Measurements from ENCODE around the gene RNASE8. TPM values are rescaled to one million over a fixed set of nuclear protein-coding genes. Genes with fewer than 3 reads are reported as not detected.

RNASE8 gene
- total RNA-seq, 1 donor from 2014 or later: not detected

DNA sequence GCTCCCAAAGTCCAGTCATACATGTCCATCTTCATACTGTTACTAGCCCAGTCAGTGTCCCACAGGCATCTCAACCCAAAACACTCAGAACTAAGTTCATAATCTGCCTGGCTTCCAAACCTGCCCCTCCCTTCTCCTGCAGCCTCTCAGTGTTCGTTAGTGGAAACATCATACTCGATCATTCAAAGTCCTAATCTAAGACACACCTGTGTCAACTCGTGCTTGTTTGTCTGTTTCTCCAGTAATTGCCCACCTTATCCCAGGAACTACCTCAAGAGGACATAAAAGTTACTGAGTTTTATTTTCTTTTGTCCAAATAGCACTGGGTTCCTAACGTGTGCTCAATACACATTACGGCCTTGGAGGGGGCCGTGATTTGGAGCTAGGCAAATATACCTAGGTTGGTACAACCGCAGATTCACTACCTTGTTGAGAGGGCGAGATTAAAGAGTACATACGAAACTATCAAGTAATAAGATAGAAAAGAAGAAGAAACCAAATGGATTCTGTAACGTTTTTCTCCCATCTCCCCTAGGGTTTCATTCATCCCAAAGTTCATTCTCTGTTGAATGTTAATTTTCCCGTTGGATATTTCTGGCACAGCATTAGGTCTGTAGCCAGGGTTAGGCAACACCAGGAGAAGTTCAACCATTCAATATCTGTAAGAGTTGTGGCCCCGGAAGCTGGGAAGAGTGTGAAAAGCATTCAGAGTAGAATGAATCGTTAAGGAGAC lies 3.2 kb downstream of the RNASE8 start:
- Histone ChIP-seq H3K4me1 (ENCODE audit: control insufficient read depth in 3 of 3, insufficient read depth in 3 of 3, low read length in 3 of 3) (peaks cover 0 to 5% (median 0%) of the 10 kb centered on the region in 3 donors), H3K27ac (ENCODE audit: low read depth, low read length) (no peak overlapping the region), H3K36me3 (ENCODE audit: control insufficient read depth in 3 of 3, insufficient read depth in 3 of 3, low read length in 3 of 3) (no peaks in the 10 kb centered on the region), H3K9me3 (ENCODE audit: control insufficient read depth in 3 of 3, low read length in 3 of 3) (no peaks in the 10 kb centered on the region), H3K27me3 (ENCODE audit: control insufficient read depth in 3 of 3, insufficient read depth in 3 of 3, low read length in 3 of 3) (no peaks in the 10 kb centered on the region), H3K9ac (ENCODE audit: low read depth in 1 of 3, low read length in 3 of 3) (no peak overlapping the region), H3K4me3 (ENCODE audit: low read length in 3 of 3) (no peak overlapping the region)

DNA sequence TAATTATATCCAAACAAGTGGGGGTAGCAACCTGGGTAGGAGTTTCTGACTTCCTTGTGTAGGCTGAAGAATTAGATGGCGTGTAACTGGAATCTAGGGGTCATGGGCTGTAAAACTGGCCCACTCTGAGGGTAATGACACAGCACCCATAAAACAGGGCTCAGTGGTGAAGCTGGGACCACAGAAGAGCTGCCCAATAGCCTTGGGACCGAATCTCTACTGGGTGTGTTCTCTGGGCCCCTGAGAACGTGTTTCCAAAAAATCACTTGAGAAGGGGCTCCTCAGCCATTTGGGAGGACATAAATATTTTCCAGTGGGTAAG lies 3.7 kb downstream of the RNASE8 start:
- Histone ChIP-seq H3K9me3 (ENCODE audit: control insufficient read depth in 3 of 3, low read length in 3 of 3) (no peaks in the 10 kb centered on the region), H3K4me1 (ENCODE audit: control insufficient read depth in 3 of 3, insufficient read depth in 3 of 3, low read length in 3 of 3) (peaks cover 0 to 5% (median 0%) of the 10 kb centered on the region in 3 donors), H3K36me3 (ENCODE audit: control insufficient read depth in 3 of 3, insufficient read depth in 3 of 3, low read length in 3 of 3) (no peaks in the 10 kb centered on the region), H3K27me3 (ENCODE audit: control insufficient read depth in 3 of 3, insufficient read depth in 3 of 3, low read length in 3 of 3) (no peaks in the 10 kb centered on the region), H3K4me3 (ENCODE audit: low read length in 3 of 3) (no peak overlapping the region), H3K9ac (ENCODE audit: low read depth in 1 of 3, low read length in 3 of 3) (no peak overlapping the region), H3K27ac (ENCODE audit: low read depth, low read length) (no peak overlapping the region)

DNA sequence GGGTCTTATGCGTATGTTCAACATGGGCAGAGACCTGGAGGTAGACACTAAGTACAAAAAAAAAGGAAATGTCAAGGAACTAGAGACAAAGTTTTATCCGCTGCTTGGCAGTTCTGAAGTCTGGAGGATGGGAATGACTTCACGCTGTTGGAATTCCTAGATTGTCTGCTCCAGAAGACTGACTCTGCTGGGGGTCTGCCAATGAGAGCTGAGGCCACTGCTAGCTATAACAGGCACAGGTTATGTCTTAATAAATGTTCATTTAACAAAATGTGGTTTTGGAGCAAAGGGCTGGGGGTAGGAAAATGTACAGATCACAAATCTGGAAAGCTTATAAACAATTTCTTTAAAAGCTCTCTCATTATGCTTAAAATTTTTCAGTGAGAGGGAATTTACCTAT lies 5.9 kb downstream of the RNASE8 start:
- H3K9me3 ChIP-seq (ENCODE audit: control insufficient read depth in 3 of 3, low read length in 3 of 3): no peaks in the 10 kb centered on the region
- no peak overlapping the region for H3K9ac ChIP-seq (ENCODE audit: low read depth in 1 of 3, low read length in 3 of 3)
- H3K27me3 ChIP-seq (ENCODE audit: control insufficient read depth in 3 of 3, insufficient read depth in 3 of 3, low read length in 3 of 3): no peaks in the 10 kb centered on the region
- peaks cover under 1 to 7% (median 2%) of the 10 kb centered on the region in 3 donors for H3K4me1 ChIP-seq (ENCODE audit: control insufficient read depth in 3 of 3, insufficient read depth in 3 of 3, low read length in 3 of 3)
- no peaks in the 10 kb centered on the region for H3K36me3 ChIP-seq (ENCODE audit: control insufficient read depth in 3 of 3, insufficient read depth in 3 of 3, low read length in 3 of 3)
- no peak overlapping the region for H3K27ac ChIP-seq (ENCODE audit: low read depth, low read length)
- no peak overlapping the region for H3K4me3 ChIP-seq (ENCODE audit: low read length in 3 of 3)

DNA sequence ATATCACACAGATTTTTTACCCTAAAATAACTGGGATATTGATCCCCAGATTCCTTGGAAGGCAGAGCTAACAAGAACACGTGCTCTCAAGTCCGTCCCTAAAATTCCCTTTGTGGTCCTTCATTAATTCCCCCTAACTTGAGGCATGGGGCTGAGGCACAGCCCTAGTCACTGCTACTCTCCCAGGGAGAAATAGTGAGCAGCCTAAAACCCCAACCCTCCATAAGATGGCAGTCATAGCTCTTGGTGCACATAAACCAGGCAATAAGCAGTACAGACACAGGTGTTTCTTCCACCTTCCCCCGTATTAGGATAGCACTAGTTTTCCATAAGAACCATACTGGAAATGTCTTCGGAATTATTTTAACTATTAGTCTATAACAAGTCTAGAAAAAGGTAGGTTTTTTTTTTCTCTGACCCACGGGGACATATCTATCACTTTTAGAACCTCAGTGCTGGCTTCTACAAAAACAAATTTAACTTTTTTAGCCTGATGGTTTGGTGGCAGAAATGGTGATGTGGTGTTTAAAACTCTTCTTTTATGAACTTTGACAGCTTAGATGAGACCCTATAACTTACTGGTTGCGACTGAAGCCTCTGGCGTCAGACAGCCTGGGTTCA lies 9.4 kb downstream of the RNASE8 start:
- Histone ChIP-seq H3K9ac (ENCODE audit: low read depth in 1 of 3, low read length in 3 of 3) (no peak overlapping the region), H3K27ac (ENCODE audit: low read depth, low read length) (no peak overlapping the region), H3K4me1 (ENCODE audit: control insufficient read depth in 3 of 3, insufficient read depth in 3 of 3, low read length in 3 of 3) (peaks cover 20 to 29% (median 25%) of the 10 kb centered on the region in 3 donors), H3K36me3 (ENCODE audit: control insufficient read depth in 3 of 3, insufficient read depth in 3 of 3, low read length in 3 of 3) (no peaks in the 10 kb centered on the region), H3K27me3 (ENCODE audit: control insufficient read depth in 3 of 3, insufficient read depth in 3 of 3, low read length in 3 of 3) (no peaks in the 10 kb centered on the region), H3K9me3 (ENCODE audit: control insufficient read depth in 3 of 3, low read length in 3 of 3) (no peaks in the 10 kb centered on the region), H3K4me3 (ENCODE audit: low read length in 3 of 3) (no peak overlapping the region)

DNA sequence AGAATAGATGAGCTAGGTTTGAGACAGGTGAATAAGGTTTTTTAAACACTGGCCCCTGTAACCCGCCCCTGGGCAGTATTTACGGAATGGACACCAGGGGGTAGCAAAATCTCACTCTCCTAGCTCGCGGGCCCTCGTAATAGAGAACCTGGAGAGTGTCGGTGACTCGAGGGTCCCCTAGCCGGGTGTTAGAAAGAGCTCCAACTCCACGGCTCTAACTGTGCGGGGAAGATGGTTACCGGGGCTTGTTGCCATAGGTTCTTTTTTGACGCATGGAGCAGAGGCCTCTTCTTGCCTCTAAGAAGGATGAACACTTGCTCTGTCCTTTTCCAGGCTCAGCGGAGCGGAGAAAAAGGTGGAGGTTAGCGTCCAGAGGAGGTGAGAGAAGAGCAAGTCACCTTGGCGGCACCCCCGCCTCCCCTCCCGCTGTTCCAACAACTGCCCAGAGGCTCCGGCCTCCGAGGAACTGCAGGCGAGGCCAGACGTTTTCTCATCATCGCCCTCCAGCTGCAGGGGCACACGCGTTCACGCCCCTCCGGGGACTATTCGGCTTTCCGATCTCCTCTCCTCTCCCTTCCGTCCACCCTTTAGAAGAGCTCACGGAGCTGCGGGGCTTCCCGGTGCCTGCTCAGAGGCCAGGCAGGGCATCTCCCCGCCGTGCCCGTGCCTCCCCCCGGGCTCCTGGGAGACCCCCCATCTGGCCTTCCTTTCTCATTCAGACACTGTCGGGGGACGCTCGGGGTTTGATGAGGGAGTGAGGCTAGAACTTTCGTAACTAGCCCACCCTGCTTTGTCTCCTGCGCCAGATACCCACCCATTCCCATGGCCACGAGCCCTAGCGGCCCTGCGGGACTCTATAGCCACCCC lies 11.1 kb downstream of the RNASE8 start:
- no peaks in the 10 kb centered on the region for H3K27me3 ChIP-seq (ENCODE audit: control insufficient read depth in 3 of 3, insufficient read depth in 3 of 3, low read length in 3 of 3)
- peak overlapping the region; percentile 86 for H3K27ac ChIP-seq (ENCODE audit: low read depth, low read length)
- peaks cover 32 to 38% (median 33%) of the 10 kb centered on the region in 3 donors for H3K4me1 ChIP-seq (ENCODE audit: control insufficient read depth in 3 of 3, insufficient read depth in 3 of 3, low read length in 3 of 3)
- no peaks in the 10 kb centered on the region for H3K9me3 ChIP-seq (ENCODE audit: control insufficient read depth in 3 of 3, low read length in 3 of 3)
- peak overlapping the region; percentile 70 to 88 (median 82) for H3K9ac ChIP-seq (ENCODE audit: low read depth in 1 of 3, low read length in 3 of 3)
- peak overlapping the region; percentile 75 to 91 (median 78) for H3K4me3 ChIP-seq (ENCODE audit: low read length in 3 of 3)
- peaks cover 3 to 8% (median 8%) of the 10 kb centered on the region in 3 donors for H3K36me3 ChIP-seq (ENCODE audit: control insufficient read depth in 3 of 3, insufficient read depth in 3 of 3, low read length in 3 of 3)

DNA sequence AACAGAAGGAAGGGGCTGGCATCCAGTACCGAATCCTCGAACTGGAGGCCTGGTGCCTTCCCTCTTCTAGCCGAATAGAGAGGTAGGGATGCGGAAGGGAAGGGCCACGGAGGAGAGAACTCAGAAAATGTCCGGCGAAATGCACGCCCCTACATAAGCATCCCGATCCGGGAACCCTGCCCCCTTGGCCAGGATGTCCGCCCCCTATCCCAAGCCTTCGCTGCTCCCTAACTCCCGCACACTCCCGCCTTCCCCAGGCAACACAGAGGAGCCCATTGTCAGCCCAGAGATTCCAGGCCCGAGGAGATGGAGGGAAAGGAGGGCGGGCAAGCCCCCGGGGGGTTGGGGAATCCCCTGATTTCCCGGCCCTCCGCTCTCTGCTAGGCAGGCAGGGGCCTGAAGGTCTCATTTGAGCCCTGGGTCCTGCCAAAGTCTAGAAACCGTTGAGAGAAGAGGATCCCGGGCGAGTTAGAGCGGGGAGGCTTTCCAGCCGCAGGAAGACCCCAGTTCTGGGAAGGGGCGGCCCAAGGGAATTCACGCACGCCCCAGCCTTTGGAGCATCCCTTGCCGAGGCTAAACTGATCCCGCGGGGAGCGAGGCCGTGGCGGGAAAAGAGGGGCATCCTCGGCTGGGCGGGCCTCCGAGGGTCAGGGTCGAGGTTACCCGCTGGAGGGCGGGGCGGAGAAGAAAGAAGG lies 11.9 kb downstream of the RNASE8 start:
- Histone ChIP-seq H3K36me3 (ENCODE audit: control insufficient read depth in 3 of 3, insufficient read depth in 3 of 3, low read length in 3 of 3) (peaks cover 3 to 11% (median 11%) of the 10 kb centered on the region in 3 donors), H3K9me3 (ENCODE audit: control insufficient read depth in 3 of 3, low read length in 3 of 3) (no peaks in the 10 kb centered on the region), H3K4me1 (ENCODE audit: control insufficient read depth in 3 of 3, insufficient read depth in 3 of 3, low read length in 3 of 3) (peaks cover 32 to 41% (median 33%) of the 10 kb centered on the region in 3 donors), H3K27me3 (ENCODE audit: control insufficient read depth in 3 of 3, insufficient read depth in 3 of 3, low read length in 3 of 3) (no peaks in the 10 kb centered on the region), H3K27ac (ENCODE audit: low read depth, low read length) (peak overlapping the region; percentile 86), H3K4me3 (ENCODE audit: low read length in 3 of 3) (peak overlapping the region; percentile 75 to 91 (median 78)), H3K9ac (ENCODE audit: low read depth in 1 of 3, low read length in 3 of 3) (peak overlapping the region; percentile 70 to 88 (median 82))

DNA sequence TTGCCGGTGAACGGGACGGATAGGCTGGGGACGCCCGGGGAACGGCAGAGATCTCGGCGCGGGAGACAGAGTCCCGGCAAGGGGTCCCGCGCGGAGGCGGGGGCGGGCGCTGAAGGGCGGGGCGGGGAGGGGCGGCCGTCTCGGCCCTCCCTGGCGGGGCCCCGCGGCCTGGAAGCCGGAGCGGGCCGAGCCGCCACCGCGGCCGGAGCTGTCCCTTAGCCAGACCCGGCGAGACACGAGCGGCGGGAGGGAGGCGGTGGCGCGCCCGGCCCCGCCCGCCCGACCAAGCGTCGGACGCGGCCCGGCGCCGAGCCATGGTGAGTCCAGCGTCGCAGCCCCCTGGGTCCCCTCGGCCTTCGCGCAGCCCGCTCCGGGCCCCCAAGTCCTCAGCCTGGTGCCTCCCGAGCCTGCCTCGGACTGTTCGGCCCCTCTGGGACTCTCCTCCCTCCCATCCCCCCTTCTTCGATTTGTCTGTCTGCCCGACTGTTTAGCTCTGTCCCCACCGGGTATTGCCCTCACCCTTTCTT lies 12.5 kb downstream of the RNASE8 start, which contains the start of gene ARHGEF40:
Gene ARHGEF40, plus strand, starts transcription at position 222 of the 527 bp plus-strand sequence. Its CDS starts 93 bp downstream, at position 315.
- H3K27ac ChIP-seq (ENCODE audit: low read depth, low read length): peak within 1 kb of the TSS; percentile 89
- peaks cover 7 to 16% (median 14%) of the 10 kb centered on the region in 3 donors for H3K36me3 ChIP-seq (ENCODE audit: control insufficient read depth in 3 of 3, insufficient read depth in 3 of 3, low read length in 3 of 3)
- no peaks in the 10 kb centered on the region for H3K27me3 ChIP-seq (ENCODE audit: control insufficient read depth in 3 of 3, insufficient read depth in 3 of 3, low read length in 3 of 3)
- H3K4me3 ChIP-seq (ENCODE audit: low read length in 3 of 3): peak within 1 kb of the TSS; percentile 90 to 94 (median 91)
- H3K9ac ChIP-seq (ENCODE audit: low read depth in 1 of 3, low read length in 3 of 3): peak within 1 kb of the TSS; percentile 88 to 89 (median 89)
- peaks cover 32 to 41% (median 33%) of the 10 kb centered on the region in 3 donors for H3K4me1 ChIP-seq (ENCODE audit: control insufficient read depth in 3 of 3, insufficient read depth in 3 of 3, low read length in 3 of 3)
- no peaks in the 10 kb centered on the region for H3K9me3 ChIP-seq (ENCODE audit: control insufficient read depth in 3 of 3, low read length in 3 of 3)

DNA sequence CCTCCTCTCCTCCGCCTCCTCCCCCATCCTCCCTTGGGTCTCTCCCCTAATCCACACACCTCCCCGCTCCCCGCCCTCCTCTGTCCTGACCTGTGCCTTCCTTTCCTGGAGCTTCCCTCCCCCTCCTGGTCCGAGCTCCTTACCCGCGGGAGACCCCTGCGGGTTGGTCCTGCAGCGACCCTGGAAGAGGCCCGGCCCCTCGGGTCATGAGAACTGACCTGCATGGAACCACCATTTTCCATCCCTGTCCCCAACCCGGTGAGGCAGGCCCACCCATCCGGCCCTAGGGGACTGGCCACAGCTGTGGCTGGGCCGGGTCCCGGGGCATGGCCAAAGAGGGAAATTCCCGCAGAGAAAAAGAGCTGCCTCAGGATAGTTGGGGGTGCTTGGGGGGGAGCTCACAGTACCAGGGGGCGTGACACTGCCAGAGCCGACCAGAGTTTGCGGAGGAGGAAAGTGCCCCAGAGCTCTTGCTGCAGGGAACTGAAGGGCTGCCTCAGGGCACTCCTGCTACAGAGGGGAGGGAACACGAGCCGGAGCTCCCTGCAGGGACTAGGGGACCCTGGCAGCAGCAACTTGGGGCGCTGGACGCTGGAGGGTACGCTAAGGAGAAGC lies 13.1 kb downstream of the RNASE8 start:
- H3K27ac ChIP-seq (ENCODE audit: low read depth, low read length): peak overlapping the region; percentile 89
- H3K27me3 ChIP-seq (ENCODE audit: control insufficient read depth in 3 of 3, insufficient read depth in 3 of 3, low read length in 3 of 3): no peaks in the 10 kb centered on the region
- H3K36me3 ChIP-seq (ENCODE audit: control insufficient read depth in 3 of 3, insufficient read depth in 3 of 3, low read length in 3 of 3): peaks cover 13 to 22% (median 20%) of the 10 kb centered on the region in 3 donors
- H3K4me3 ChIP-seq (ENCODE audit: low read length in 3 of 3): peak overlapping the region; percentile 90 to 94 (median 91)
- peak overlapping the region; percentile 88 to 89 (median 89) for H3K9ac ChIP-seq (ENCODE audit: low read depth in 1 of 3, low read length in 3 of 3)
- peaks cover 32 to 41% (median 33%) of the 10 kb centered on the region in 3 donors for H3K4me1 ChIP-seq (ENCODE audit: control insufficient read depth in 3 of 3, insufficient read depth in 3 of 3, low read length in 3 of 3)
- no peaks in the 10 kb centered on the region for H3K9me3 ChIP-seq (ENCODE audit: control insufficient read depth in 3 of 3, low read length in 3 of 3)
